GM19463 (cell line): ENCODE data around the gene AMPD3.

Source experiments
- ATAC-seq: cut with Tn5 transposase; IDR thresholded peaks from one replicate; pipeline ENCODE4 v1.9.1; 2021; ENCODE audit warnings: mild to moderate bottlenecking, moderate library complexity; ENCODE audit not compliant: unreplicated experiment

Gene AMPD3

GRCh38 chr11:10454878-10455631, at the start of gene AMPD3:
Gene AMPD3, plus strand, starts transcription at chr11:10455264. Its CDS starts 6,256 bp downstream, at chr11:10461520.
- ATAC-seq: no peak

DNA sequence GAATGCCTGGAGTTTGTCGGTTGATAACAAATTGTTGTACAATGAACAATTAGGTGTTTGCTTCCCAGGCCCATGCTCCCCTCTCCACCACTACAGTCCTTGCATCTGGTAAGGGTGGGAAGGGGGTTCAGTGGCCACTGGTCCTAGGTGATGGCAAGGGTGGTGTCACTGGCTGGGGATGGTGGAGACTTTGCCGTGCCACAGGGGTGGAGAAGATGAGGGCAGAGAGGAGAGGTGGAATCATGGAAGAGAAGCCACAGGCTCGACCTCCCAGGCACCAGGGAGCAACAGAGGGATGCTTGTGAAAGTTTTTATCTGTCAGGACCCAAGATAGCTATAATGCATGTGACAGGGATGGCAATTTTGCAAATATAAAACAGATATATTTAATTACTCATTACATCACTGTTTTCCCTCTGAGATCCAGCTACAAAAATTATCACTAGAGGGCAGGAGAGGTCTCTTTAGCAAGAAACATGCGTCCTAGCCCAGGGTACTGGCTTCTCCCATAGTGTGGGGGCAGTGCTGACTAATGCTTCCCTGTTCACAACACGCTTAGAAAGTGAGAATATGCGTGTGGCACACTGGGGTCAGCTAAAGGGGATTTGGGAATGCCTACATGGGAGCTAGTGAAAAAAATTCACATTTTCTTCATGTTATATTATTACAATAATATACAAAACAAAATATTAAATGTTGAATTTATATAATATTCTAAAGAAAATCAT, 49.0 kb upstream of the AMPD3 start:
- ATAC-seq: no peak

DNA sequence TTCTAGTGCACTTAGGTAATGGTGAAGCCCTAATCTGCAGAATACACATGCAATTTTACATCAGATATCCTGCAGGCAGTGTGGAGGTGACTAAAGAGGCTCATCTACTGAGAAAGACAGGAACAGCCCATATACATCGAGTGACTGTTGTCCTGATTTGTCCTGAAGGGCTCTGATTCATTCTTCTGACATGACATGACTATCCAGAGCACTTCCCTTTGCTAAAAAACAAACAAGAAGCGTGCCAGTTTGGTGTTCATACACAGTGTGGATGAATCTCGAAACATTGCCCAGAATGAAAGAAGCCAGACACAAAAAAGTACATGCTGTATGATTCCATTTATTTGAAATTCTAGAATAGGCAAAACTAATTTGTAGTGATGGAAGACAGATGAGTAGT, 48.0 kb upstream of the AMPD3 start:
- ATAC-seq: no peak

DNA sequence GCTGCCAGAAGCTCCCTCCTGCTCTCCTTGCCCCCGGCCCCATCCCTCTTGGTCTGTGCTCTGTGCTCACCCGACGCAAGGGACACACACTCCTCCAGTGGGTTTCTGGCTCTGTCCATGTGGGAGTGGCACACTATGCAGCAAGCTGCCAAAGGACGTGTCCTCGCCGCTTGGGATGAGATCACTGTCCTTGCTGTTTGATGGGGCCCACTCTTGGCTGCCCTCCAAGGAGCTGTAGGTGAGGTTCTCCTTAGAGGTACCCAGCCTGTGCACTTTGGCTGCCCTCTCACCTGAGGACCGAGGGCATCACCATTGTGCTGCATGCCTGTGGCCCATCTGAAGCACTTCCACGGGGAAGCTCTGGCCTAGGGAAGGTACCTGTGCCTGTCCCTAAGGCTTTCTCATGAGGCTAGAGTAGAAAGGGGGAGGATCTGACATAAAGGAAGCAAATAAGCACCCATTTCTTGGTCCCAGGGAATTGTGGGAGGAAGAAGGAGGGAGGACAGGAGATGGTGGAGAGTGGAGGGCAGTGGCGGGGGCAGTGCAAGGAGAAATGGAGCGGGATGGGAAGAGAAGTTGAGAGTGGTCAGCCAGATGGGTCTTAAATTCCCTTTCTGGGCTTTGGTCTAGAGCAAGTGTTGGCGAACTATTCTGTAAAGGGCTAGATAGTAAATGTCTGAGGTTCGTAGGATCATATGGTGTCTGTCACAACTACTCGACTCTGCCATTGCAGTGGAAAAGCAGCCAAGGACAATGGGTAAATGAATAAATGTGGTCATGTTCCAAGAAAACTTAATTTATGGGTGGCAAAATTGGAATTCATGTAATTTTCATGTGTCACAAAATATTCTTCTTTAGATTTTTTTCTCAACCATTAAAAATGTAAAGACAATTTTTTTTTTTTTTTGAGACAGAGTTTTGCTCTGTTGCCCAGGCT, 47.0 kb upstream of the AMPD3 start:
- no peak for ATAC-seq

DNA sequence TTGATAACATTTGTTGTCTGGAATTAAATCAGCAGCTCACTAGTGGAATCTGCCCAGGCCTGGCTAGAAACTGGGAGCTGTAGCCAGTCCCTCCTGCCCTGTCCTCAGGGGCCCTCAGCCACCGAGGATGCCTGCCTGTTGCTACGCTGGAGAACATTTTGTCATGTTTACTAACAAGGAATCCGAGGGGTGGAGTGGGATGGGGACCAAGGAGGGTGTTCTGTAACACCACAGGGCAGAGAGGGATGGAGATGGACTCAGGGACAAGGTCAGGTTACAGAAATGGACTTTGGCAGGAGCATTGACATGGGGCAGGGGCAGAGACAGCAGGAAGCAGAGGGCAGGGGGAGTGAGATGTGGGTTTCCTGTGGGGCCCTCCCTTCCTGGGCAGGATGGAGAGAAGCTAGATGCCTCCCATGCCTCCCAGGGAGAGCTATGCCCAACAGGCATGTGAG, 45.8 kb upstream of the AMPD3 start:
- no peak for ATAC-seq

- ATAC-seq: no peak
These were observed 44.8 kb upstream of the AMPD3 start for GRCh38 chr11:10410106-10410843.

- no peak for ATAC-seq
These were observed 44.2 kb upstream of the AMPD3 start for GRCh38 chr11:10410844-10411200.

DNA sequence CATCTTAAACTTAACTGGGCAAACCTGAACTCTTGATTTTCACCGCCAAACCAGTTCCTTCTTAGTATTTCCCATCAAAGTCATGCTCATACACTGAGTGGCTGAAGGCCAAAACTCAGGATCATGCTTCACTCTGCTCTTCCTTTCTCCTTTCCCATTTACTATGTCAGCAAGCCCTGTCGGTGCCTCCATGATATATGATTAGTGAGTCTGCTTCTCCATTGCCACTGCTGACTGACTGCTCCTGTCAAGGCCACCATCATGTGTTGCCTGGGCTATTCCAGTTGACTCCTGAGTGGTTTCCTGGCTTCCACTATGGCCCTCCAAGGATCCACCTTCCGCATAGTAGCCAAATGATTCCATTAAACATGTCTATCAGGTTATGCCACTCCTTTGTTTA, 42.8 kb upstream of the AMPD3 start:
- ATAC-seq: no peak

- no peak for ATAC-seq
These were observed 41.8 kb upstream of the AMPD3 start for GRCh38 chr11:10413268-10413667.

- no peak for ATAC-seq
These were observed 40.9 kb upstream of the AMPD3 start for GRCh38 chr11:10414181-10414580.

DNA sequence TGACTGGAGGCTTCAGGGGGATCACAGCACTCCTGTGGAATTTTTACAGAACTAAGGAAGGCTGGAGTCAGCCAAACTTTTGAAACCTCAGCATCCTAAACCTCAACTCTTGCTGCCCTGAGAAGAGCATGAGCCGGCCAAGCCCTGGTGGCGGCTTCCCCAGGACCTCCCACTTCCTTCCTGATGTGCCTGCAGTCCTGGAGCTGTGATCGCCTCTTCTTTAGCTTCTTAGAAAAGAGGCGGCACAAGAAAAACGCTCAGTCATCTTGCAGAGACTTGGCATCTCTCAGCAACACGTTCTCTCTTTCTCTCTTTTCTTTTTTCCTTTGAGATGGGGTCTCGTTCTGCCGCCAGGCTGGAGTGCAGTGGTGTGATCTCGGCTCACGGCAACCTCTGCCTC, 40.4 kb upstream of the AMPD3 start:
- no peak for ATAC-seq

- ATAC-seq: no peak
These were observed 39.2 kb upstream of the AMPD3 start for GRCh38 chr11:10415817-10416392.

DNA sequence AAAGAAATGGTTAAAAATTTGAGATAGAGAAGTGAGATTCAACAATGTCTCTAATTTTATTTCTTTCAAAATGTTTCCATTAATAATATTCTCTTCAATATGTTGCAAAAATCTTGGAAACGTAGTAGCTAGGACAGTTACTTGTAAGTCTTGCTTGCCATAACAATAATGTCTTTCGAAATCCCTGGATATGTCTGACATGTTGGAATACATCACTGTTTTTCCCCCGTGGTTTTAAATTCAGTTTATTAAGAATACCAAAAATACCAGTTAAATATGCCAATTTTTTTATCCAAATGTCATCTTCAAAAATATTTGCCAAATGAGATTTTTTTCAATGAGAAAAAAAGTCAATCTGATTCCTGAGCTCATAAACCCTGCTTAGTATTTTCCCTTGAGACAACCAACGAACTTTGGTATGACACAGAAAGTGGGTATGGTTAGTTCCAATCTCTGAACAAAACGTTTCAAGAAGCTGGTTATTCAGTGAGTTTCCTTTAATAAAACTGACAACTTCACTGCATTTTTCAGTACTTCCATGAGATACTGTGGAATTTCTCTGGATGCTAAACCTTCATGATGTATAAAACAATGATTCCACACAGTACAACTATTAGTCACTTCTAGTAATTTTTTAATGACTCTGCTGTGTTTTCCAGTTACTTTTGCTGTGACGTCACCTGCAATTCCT, 36.7 kb upstream of the AMPD3 start:
- no peak for ATAC-seq

- ATAC-seq: no peak
These were observed 36.1 kb upstream of the AMPD3 start for GRCh38 chr11:10418950-10419310.

GRCh38 chr11:10426475-10426874, 28.6 kb upstream of the AMPD3 start:
- no peak for ATAC-seq

DNA sequence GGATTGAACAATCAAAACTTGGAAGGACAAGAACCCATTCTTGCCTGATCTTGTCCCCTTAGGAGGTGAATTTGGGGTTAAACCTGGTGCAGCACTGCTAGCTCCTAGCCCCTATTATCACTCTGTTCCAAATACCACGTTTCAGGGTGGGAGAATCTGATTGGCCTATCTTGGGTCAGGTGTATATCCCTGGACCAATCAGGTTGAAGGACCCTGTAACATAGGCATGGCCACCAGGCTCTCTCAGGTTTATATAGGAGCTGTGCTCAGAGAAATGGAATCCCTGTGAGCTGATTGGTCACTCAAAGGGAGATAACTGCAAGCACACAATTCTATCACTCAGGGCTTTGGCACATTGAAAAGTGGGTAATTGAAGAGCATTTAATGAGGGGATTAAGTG, 26.6 kb upstream of the AMPD3 start:
- no peak for ATAC-seq

GRCh38 chr11:10429526-10429925, 25.5 kb upstream of the AMPD3 start:
- no peak for ATAC-seq

DNA sequence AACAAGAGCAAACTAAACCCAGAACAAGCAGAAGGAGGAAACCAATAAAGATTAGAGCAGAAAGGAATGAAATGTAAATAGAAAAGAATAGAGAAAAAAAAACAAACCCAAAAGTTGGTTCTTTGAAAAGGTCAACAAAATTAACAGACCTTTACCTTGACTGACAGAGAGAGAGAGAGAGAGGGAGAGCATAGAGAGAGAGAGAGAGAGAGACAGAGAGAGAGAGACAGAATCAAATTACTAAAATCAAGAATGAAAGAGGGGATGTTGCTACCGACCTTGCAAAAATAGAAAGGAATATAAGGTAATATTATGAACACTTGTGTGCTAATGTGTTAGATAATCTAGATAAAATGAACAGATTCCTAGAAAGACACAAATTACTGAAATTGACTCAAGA, 22.6 kb upstream of the AMPD3 start:
- ATAC-seq: no peak

GRCh38 chr11:10432971-10433370, 22.1 kb upstream of the AMPD3 start:
- no peak for ATAC-seq

GRCh38 chr11:10436224-10436623, 18.8 kb upstream of the AMPD3 start:
- ATAC-seq: no peak
